Stomach (tissue), 9 donors: Measurements from ENCODE around the gene MUC6. TPM values are rescaled to one million over a fixed set of nuclear protein-coding genes. Genes with fewer than 3 reads are reported as not detected.

Experiments used
- DNase-seq, 2 donors: peaks; one replicate each; pipeline versions ENCODE4 v3.0.0 to v3.0.0-alpha.2; 2013 to 2019
- H3K27ac ChIP-seq, 5 donors: fragments of 200-600 bp in 4 of 5; sonication (generic) in 4 of 5; one replicate each; pipeline ENCODE4 v1.5.1; 2013 to 2019; ENCODE audit warnings: mild to moderate bottlenecking in 1 of 5, moderate library complexity in 1 of 5
- H3K27me3 ChIP-seq, 3 donors: fragments of 200-600 bp; sonication (generic); one replicate each; pipeline ENCODE4 v1.5.1; 2017 to 2019; ENCODE audit warnings: mixed run types in 1 of 3
- H3K36me3 ChIP-seq, 4 donors: fragments of 200-600 bp; sonication (generic); 1 replicate in 3 of 4; 2 replicates in 1 of 4; pipeline ENCODE4 v1.5.1; 2016 to 2019
- H3K4me1 ChIP-seq, 4 donors: fragments of 200-600 bp; sonication (generic); one replicate each; pipeline ENCODE4 v1.5.1; 2016 to 2019
- H3K4me3 ChIP-seq, 4 donors: fragments of 200-600 bp; sonication (generic) in 3 of 4; one replicate each; pipeline ENCODE4 v1.5.1; 2016 to 2019; ENCODE audit warnings: mild to moderate bottlenecking in 1 of 4
- H3K9me3 ChIP-seq, 4 donors: fragments of 200-600 bp; sonication (generic); one replicate each; pipeline ENCODE4 v1.5.1; 2016 to 2019
- EP300 ChIP-seq: sonication (generic); formaldehyde crosslinking; IDR thresholded peaks from one replicate; pipeline ENCODE4 v1.6.1; 2017; ENCODE audit warnings: antibody characterized with exemption
- POLR2A ChIP-seq, 4 donors: fragments of 450-650 bp; IDR thresholded peaks; one replicate each; pipeline ENCODE4 v1.6.1; 2016; ENCODE audit warnings: antibody characterized with exemption in 4 of 4, control low read depth in 2 of 4, mild to moderate bottlenecking in 1 of 4, moderate library complexity in 1 of 4
- POLR2AphosphoS5 ChIP-seq, 3 donors: sonication (generic); formaldehyde crosslinking; IDR thresholded peaks; one replicate each; pipeline ENCODE4 v1.6.1; 2016; ENCODE audit warnings: antibody characterized with exemption in 3 of 3
- WGBS, 5 donors: extraction: QIAGEN DNeasy Blood & Tissue Kit in 3 of 5; methylation state at CpG; one replicate each; pipeline versions ENCODE4 v1.1.5 to v1.1.7; 2013 to 2018; 5-methylcytosine and 5-hydroxymethylcytosine counted together
- intact Hi-C: fragments of 100-400 bp; cut with DNase I; formaldehyde crosslinking; loops from one replicate; pipeline ENCODE4 v1.15.1; 2023; ENCODE audit warnings: low total_unique reads
- polyA plus RNA-seq, 3 donors: library from polyadenylated mRNA; stranded (reverse); fragments of 200-250 nt; gene quantifications; one replicate each; pipeline ENCODE4 v1.2.3, GENCODE V29; 2013
- total RNA-seq, 5 donors: library from RNA; depleted of rRNA; stranded (reverse); fragments of >200 nt; gene quantifications; one replicate each; pipeline versions ENCODE4 v1.1.0 to v1.2.3, GENCODE V29; 2014 to 2016
- TF ChIP-seq, protein P1 (sequence below), 7 experiments: fragments of 450-650 bp in 4 of 7; fragments of 200-600 bp in 3 of 7; sonication (generic) in 3 of 7; IDR thresholded peaks; one replicate each; pipeline ENCODE4 v1.5.1; 2016 to 2019; ENCODE audit warnings: antibody characterized with exemption in 7 of 7, control low read depth in 2 of 7, mild to moderate bottlenecking in 1 of 7
- donor health status: healthy with polysubstance abuse.
- donor health status: Bipolar disorder and iron deficiency.
- donor health status: healthy.

MUC6 gene
- total and polyA plus RNA-seq, 8 donors, result 0.29 to 215 (median 108) TPM

GRCh38 chr11:1037506-1038055 lies 1.1 kb upstream of the MUC6 start:
- peak overlapping the region in 1 of 5 donors; percentile 60 for H3K27ac ChIP-seq
- no peaks in the 10 kb centered on the region for H3K36me3 ChIP-seq
- H3K4me3 ChIP-seq, result no peak overlapping the region
- no peak for DNase-seq
- intact Hi-C loops, result no loop called here
- 68 to 84% (median 78%) methylated on average over 10 to 26 of the region's 26 CpGs for WGBS, 5 donors
- no peaks in the 10 kb centered on the region for H3K9me3 ChIP-seq
- no peak for TF ChIP-seq EP300
- TF ChIP-seq, protein P1, sequence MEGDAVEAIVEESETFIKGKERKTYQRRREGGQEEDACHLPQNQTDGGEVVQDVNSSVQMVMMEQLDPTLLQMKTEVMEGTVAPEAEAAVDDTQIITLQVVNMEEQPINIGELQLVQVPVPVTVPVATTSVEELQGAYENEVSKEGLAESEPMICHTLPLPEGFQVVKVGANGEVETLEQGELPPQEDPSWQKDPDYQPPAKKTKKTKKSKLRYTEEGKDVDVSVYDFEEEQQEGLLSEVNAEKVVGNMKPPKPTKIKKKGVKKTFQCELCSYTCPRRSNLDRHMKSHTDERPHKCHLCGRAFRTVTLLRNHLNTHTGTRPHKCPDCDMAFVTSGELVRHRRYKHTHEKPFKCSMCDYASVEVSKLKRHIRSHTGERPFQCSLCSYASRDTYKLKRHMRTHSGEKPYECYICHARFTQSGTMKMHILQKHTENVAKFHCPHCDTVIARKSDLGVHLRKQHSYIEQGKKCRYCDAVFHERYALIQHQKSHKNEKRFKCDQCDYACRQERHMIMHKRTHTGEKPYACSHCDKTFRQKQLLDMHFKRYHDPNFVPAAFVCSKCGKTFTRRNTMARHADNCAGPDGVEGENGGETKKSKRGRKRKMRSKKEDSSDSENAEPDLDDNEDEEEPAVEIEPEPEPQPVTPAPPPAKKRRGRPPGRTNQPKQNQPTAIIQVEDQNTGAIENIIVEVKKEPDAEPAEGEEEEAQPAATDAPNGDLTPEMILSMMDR (IDR thresholded peaks at IDR 0.05), result no peak
- TF ChIP-seq POLR2A (IDR thresholded peaks at IDR 0.05), result no peak
- TF ChIP-seq POLR2AphosphoS5 (IDR thresholded peaks at IDR 0.05), result no peak
- peaks cover 8 to 67% (median 55%) of the 10 kb centered on the region in 4 donors for H3K4me1 ChIP-seq
- peaks cover 4 to 89% (median 38%) of the 10 kb centered on the region in 3 donors for H3K27me3 ChIP-seq

DNA sequence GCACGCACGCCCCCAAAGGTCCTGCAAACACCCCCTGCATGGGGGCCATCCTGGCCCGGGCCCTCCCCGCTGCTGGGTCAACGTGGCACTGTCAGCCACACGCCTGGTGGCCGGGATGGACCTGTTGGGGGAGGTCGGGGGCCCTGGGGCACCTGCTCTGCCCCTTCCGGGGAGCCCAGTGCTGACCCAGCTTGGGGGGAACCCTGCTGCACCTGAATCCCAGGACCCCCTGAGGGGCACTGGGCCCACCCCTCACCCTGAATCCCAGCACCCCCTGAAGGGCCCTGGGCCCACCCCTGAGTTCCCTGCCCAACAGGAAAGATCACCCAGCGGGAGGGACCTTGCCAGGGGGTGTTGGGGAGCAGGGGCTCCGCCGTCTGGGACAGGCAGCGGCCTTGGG lies 413 bp upstream of the MUC6 start:
- Histone ChIP-seq H3K27ac (peak overlapping the region in 1 of 5 donors; percentile 60), H3K27me3 (peaks cover 4 to 83% (median 36%) of the 10 kb centered on the region in 3 donors), H3K36me3 (no peaks in the 10 kb centered on the region), H3K4me1 (peaks cover 3 to 60% (median 50%) of the 10 kb centered on the region in 4 donors), H3K4me3 (peak overlapping the region in 1 of 4 donors; percentile 41), H3K9me3 (no peaks in the 10 kb centered on the region)
- 24 to 42% (median 28%) methylated on average over 3 to 13 of the region's 13 CpGs for WGBS, 5 donors
- no peak for DNase-seq
- TF ChIP-seq EP300 (no peak), POLR2A (IDR thresholded peaks at IDR 0.05) (no peak), POLR2AphosphoS5 (IDR thresholded peaks at IDR 0.05) (no peak)
- TF ChIP-seq, protein P1 (IDR thresholded peaks at IDR 0.05), result no peak
- intact Hi-C loops, result no loop called here

- intact Hi-C loops, result no loop called here
- H3K36me3 ChIP-seq, result no peaks in the 10 kb centered on the region
- 30 to 64% (median 38%) methylated on average over 2 to 29 of the region's 29 CpGs for WGBS, 5 donors
- peaks cover 0 to 80% (median 32%) of the 10 kb centered on the region in 3 donors for H3K27me3 ChIP-seq
- DNase-seq, result no peak
- H3K4me3 ChIP-seq, result peak overlapping the region in 3 of 4 donors; percentile 11 to 41 (median 13)
- no peak for TF ChIP-seq POLR2A (IDR thresholded peaks at IDR 0.05)
- TF ChIP-seq, protein P1 (IDR thresholded peaks at IDR 0.05), result no peak
- no peak for TF ChIP-seq EP300
- TF ChIP-seq POLR2AphosphoS5 (IDR thresholded peaks at IDR 0.05), result peak in 1 of 3 donors; percentile 9
- H3K27ac ChIP-seq, result peak overlapping the region in 2 of 5 donors; percentile 31 to 74
- H3K4me1 ChIP-seq, result peaks cover 0 to 48% (median 38%) of the 10 kb centered on the region in 4 donors
- H3K9me3 ChIP-seq, result no peaks in the 10 kb centered on the region
Observed at GRCh38 chr11:1035577-1036283, 788 bp downstream of the MUC6 start.

GRCh38 chr11:1034456-1035295 lies 1.8 kb downstream of the MUC6 start:
- no peaks in the 10 kb centered on the region for H3K36me3 ChIP-seq
- H3K27me3 ChIP-seq, result peaks cover 0 to 80% (median 32%) of the 10 kb centered on the region in 3 donors
- peaks cover 0 to 39% (median 28%) of the 10 kb centered on the region in 4 donors for H3K4me1 ChIP-seq
- no peak for DNase-seq
- peak overlapping the region in 1 of 5 donors; percentile 74 for H3K27ac ChIP-seq
- TF ChIP-seq POLR2AphosphoS5 (IDR thresholded peaks at IDR 0.05), result peak in 1 of 3 donors; percentile 22
- TF ChIP-seq, protein P1 (IDR thresholded peaks at IDR 0.05), result no peak
- 25 to 53% (median 51%) methylated on average over 21 to 39 of the region's 39 CpGs for WGBS, 5 donors
- no peaks in the 10 kb centered on the region for H3K9me3 ChIP-seq
- H3K4me3 ChIP-seq, result peak overlapping the region in 1 of 4 donors; percentile 41
- intact Hi-C loops, result no loop called here
